ENCODE results near the gene SLA2.

SLA2 gene

GRCh38 chr20:36606158-36607066 is 39.6 kb downstream of the SLA2 start:
- DNase-seq, result no peak

- DNase-seq, result peak; percentile 95
Observed at GRCh38 chr20:36605399-36606157, 40.4 kb downstream of the SLA2 start, which contains the start of gene RAB5IF. Gene RAB5IF, plus strand, starts transcription at chr20:36605779. Its CDS starts 173 bp downstream, at chr20:36605952.

- no peak for DNase-seq
Observed at GRCh38 chr20:36604952-36605398, 41.0 kb downstream of the SLA2 start.

GRCh38 chr20:36601540-36601939 is 44.5 kb downstream of the SLA2 start:
- no peak for DNase-seq

- DNase-seq, result no peak
Observed at GRCh38 chr20:36599912-36600345, 46.1 kb downstream of the SLA2 start.

- DNase-seq, result no peak
Observed at GRCh38 chr20:36593347-36593929, 52.6 kb downstream of the SLA2 start.

- no peak for DNase-seq
Observed at GRCh38 chr20:36591854-36592641, 53.9 kb downstream of the SLA2 start.

GRCh38 chr20:36591281-36591680 is 54.7 kb downstream of the SLA2 start:
- DNase-seq, result no peak

- DNase-seq, result no peak
Observed at GRCh38 chr20:36587388-36588070, 58.5 kb downstream of the SLA2 start.

- peak; percentile 40 for DNase-seq
Observed at GRCh38 chr20:36585410-36586125, 60.4 kb downstream of the SLA2 start.

GRCh38 chr20:36584018-36584481 is 61.9 kb downstream of the SLA2 start:
- DNase-seq, result no peak

- DNase-seq, result no peak
Observed at GRCh38 chr20:36582821-36583220, 63.2 kb downstream of the SLA2 start.

- DNase-seq, result no peak
Observed at GRCh38 chr20:36582322-36582721, 63.7 kb downstream of the SLA2 start.

- no peak for DNase-seq
Observed at GRCh38 chr20:36579996-36580545, 65.9 kb downstream of the SLA2 start.

GRCh38 chr20:36578356-36579041 is 67.5 kb downstream of the SLA2 start:
- no peak for DNase-seq

- DNase-seq, result no peak
Observed at GRCh38 chr20:36576081-36576445, 69.9 kb downstream of the SLA2 start.

- DNase-seq, result peak; percentile 12
Observed at GRCh38 chr20:36574366-36575135, 71.4 kb downstream of the SLA2 start.

- no peak for DNase-seq
Observed at GRCh38 chr20:36573798-36574365, 72.1 kb downstream of the SLA2 start.

Measured in DMS79 treated with DMSO at 0.1 percent for 48 hours (cell line).